Psoas muscle (tissue), 8 donors: ENCODE results near the gene THUMPD1. TPM values are rescaled to one million over a fixed set of nuclear protein-coding genes. Genes with fewer than 3 reads are reported as not detected.

Experiments used
- ATAC-seq, 4 donors: fragments of 200-7000 bp; cut with Tn5 transposase; one replicate each; pipeline ENCODE4 v1.9.1; 2020; ENCODE audit warnings: moderate library complexity in 3 of 4, mild to moderate bottlenecking in 2 of 4
- DNase-seq, 2 donors: peaks; one replicate each; pipeline ENCODE4 v3.0.0-alpha.2; 2020
- H3K27ac ChIP-seq: fragments of 200-600 bp; one replicate; pipeline ENCODE4 v1.8.0; 2022
- H3K27me3 ChIP-seq, 3 donors: fragments of 200-600 bp in 1 of 3; one replicate each; pipeline versions ENCODE4 v1.6.1 to v1.8.0; 2013 to 2022; ENCODE audit warnings: low read length in 2 of 3, mild to moderate bottlenecking in 2 of 3, moderate library complexity in 1 of 3; ENCODE audit not compliant: insufficient read depth in 3 of 3
- H3K36me3 ChIP-seq, 2 donors: fragments of 200-600 bp in 1 of 2; one replicate each; pipeline versions ENCODE4 v1.6.1 to v1.8.0; 2013 to 2022; ENCODE audit warnings: low read depth in 1 of 2, mild to moderate bottlenecking in 1 of 2, moderate library complexity in 1 of 2; ENCODE audit not compliant: insufficient read depth in 1 of 2
- H3K4me1 ChIP-seq: fragments of 200-600 bp; one replicate; pipeline ENCODE4 v1.8.0; 2022
- H3K4me3 ChIP-seq: fragments of 200-600 bp; one replicate; pipeline ENCODE4 v1.8.0; 2022; ENCODE audit warnings: mild to moderate bottlenecking
- H3K9me3 ChIP-seq: fragments of 200-600 bp; one replicate; pipeline ENCODE4 v1.8.0; 2022
- CTCF ChIP-seq: fragments of 200-600 bp; IDR thresholded peaks from one replicate; pipeline ENCODE4 v1.8.0; 2022; ENCODE audit warnings: antibody characterized with exemption
- WGBS, 3 donors: extraction: QIAGEN DNeasy Blood & Tissue Kit; methylation state at CpG; one replicate each; pipeline versions ENCODE4 v1.1.6 to v1.1.7; 2013; 5-methylcytosine and 5-hydroxymethylcytosine counted together
- intact Hi-C, 2 donors: fragments of 100-400 bp; cut with DNase I; formaldehyde crosslinking; loops; one replicate each; pipeline versions ENCODE4 v1.11.0 to v1.14.2; 2022
- polyA plus RNA-seq, 3 donors: library from polyadenylated mRNA; stranded (reverse); fragments of 200-250 nt; gene quantifications; one replicate each; pipeline ENCODE4 v1.2.3, GENCODE V29; 2013
- total RNA-seq, 4 donors: library from RNA; stranded (reverse); fragmentation: NEBNext Ultra II Directional in 2 of 4; extraction: Animal tissue kit (Norgen Biotek cat#: 25700) in 2 of 4; gene quantifications; one replicate each; pipeline versions ENCODE4 v1.2.1 to v1.2.4, GENCODE V29; 2021 to 2023
- donor health status: healthy with polysubstance abuse.
- donor health status: DM: no; HTN: no; CAD: no; lungs with moderate emphysema.
- donor health status: Bipolar disorder and iron deficiency.
- donor health status: healthy.
- donor health status: DM: yes; HTN: yes; CAD: no.
- donor health status: DM: no; HTN: no; CAD: no.
- donor health status: DM: no; HTN: no; CAD: no.
- donor health status: DM: yes; HTN: yes; CAD: no.

Gene THUMPD1
- total and polyA plus RNA-seq, 7 donors = 13.0 to 29.5 (median 20.5) TPM

DNA sequence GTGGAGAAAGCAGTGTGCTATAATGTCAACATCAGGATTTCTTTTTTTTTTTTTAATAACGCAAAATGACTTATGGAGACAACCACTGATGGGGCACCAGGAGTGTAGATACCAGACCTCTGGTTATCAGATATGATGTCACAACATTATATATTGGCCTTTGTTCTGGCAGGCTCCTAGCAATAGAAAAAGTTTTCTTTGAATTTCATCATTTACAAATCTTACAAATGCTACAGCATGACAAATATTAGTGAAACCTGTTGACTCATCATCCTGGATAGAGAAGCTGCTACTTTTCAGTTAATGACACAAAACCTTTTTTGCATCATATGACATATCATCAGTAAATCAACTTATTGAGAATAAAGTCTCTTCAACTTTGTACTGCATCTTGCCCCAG is 6.1 kb downstream of the THUMPD1 start:
- TF ChIP-seq CTCF = no peak
- no peaks in the 10 kb centered on the region for H3K9me3 ChIP-seq
- no peak overlapping the region for H3K27ac ChIP-seq
- no peak for DNase-seq
- 80 to 85% (median 84%) methylated on average over 1 of the region's 1 CpG for WGBS, 3 donors
- H3K27me3 ChIP-seq = no peaks in the 10 kb centered on the region
- H3K36me3 ChIP-seq = peaks cover 13 to 66% of the 10 kb centered on the region in 2 donors
- intact Hi-C loops = no loop called here
- no peak for ATAC-seq
- H3K4me1 ChIP-seq = peaks cover 14% of the 10 kb centered on the region
- no peak overlapping the region for H3K4me3 ChIP-seq

DNA sequence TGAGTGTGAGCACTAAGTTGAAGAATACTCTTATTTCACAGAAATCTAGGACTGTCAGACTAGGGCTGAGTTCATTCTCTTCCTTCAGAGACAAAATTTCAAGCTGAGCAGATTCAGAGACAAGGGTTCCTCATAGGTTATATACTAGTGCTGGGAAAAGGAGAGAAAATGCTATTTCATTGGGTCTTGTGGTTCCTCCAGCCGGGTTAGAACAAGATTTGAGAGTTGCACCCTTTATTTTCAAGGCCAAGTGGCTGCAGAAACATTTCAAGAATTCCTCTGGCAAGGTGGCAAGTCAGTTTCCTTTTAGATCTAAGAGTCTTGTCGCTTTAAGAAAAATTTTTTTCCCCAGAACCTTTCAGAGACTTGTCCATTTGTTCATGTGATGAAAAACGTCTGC is 6.8 kb downstream of the THUMPD1 start:
- 61 to 67% (median 62%) methylated on average over 3 of the region's 3 CpGs for WGBS, 3 donors
- H3K9me3 ChIP-seq = no peaks in the 10 kb centered on the region
- H3K4me1 ChIP-seq = peaks cover 7% of the 10 kb centered on the region
- H3K27ac ChIP-seq = no peak overlapping the region
- H3K36me3 ChIP-seq = peaks cover 13 to 72% of the 10 kb centered on the region in 2 donors
- ATAC-seq (no peak), DNase-seq (no peak)
- no peak for TF ChIP-seq CTCF
- intact Hi-C loops = no loop called here
- no peaks in the 10 kb centered on the region for H3K27me3 ChIP-seq
- H3K4me3 ChIP-seq = no peak overlapping the region

DNA sequence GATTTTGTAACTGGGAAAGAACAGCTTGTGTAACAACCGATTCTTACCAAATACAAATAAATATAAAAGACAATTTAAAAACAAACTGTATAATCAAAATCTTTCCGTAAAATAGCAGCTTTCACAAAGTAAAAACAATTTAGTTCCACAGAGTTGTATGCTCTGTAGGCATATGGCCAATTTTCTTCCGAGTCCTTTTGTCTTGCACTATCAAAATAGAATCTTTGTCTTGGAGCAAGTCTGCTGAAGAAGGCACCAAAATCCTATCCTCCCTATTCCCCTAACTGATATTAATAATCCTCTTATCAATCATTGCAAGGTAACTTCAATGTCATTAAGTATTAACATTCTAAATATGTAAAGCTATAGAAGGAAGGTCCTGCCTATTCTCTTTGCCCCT is 7.6 kb downstream of the THUMPD1 start:
- intact Hi-C loops = no loop called here
- 79 to 92% (median 83%) methylated on average over 3 of the region's 3 CpGs for WGBS, 3 donors
- Histone ChIP-seq H3K9me3 (no peaks in the 10 kb centered on the region), H3K36me3 (peaks cover 13 to 66% of the 10 kb centered on the region in 2 donors), H3K27ac (no peak overlapping the region), H3K27me3 (no peaks in the 10 kb centered on the region), H3K4me3 (no peak overlapping the region), H3K4me1 (peaks cover 3% of the 10 kb centered on the region)
- ATAC-seq (no peak), DNase-seq (no peak)
- TF ChIP-seq CTCF = no peak

DNA sequence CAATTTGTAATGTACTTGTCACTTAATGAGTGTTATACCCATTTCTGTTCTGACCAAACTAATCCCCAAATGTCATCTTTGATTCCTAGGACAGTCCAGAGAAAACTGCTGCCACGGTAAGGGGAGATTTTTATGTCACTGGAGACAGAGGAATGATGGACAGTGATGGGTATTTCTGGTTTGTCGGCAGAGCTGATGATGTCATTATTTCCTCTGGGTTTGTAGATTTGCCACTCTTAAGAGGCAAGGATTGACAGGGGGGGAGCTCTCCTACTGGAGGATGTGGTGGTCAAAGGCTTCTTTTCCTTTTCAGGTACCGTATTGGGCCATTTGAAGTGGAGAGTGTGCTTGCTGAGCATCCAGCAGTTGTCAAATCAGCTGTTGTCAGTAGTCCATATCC is 12.5 kb downstream of the THUMPD1 start:
- H3K27ac ChIP-seq = no peak overlapping the region
- peaks cover 0 to 18% of the 10 kb centered on the region in 2 donors for H3K36me3 ChIP-seq
- H3K9me3 ChIP-seq = no peaks in the 10 kb centered on the region
- intact Hi-C loops = no loop called here
- no peak for TF ChIP-seq CTCF
- ATAC-seq (no peak), DNase-seq (no peak)
- WGBS, 3 donors = 70 to 76% (median 75%) methylated on average over 3 of the region's 3 CpGs
- H3K4me3 ChIP-seq = no peak overlapping the region
- H3K4me1 ChIP-seq = no peaks in the 10 kb centered on the region
- no peaks in the 10 kb centered on the region for H3K27me3 ChIP-seq

DNA sequence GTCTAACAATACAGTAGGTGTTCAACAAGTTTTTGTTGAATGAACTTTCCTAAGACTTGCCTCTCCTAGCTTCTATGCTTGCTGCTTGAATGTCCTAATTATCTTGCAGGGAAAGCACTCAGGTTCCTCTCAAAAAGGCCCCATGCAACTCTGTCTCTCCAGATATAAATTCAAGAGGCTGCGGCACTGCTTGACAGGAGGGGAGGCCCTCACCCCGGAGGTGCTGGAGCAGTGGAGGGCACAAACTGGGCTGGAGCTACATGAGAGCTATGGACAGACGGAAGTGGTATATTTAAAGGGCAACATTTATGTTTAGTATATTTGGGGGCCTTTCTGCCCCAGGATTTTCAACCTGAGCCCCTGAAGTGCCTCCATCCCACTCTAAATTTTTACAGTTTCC is 14.4 kb downstream of the THUMPD1 start:
- Histone ChIP-seq H3K36me3 (peaks cover 0 to 9% of the 10 kb centered on the region in 2 donors), H3K27me3 (no peaks in the 10 kb centered on the region), H3K27ac (no peak overlapping the region), H3K9me3 (no peaks in the 10 kb centered on the region), H3K4me1 (no peaks in the 10 kb centered on the region), H3K4me3 (no peak overlapping the region)
- TF ChIP-seq CTCF = no peak
- 75 to 78% (median 78%) methylated on average over 3 of the region's 3 CpGs for WGBS, 3 donors
- intact Hi-C loops = no loop called here
- ATAC-seq (no peak), DNase-seq (no peak)
